IMR-90 (cell line): ENCODE results near the gene MACO1. TPM values are rescaled to one million over a fixed set of nuclear protein-coding genes. Genes with fewer than 3 reads are reported as not detected.

Experiments
- ATAC-seq: fragments of 200-7000 bp; cut with Tn5 transposase; 2 replicates; pipeline ENCODE4 v1.9.1; 2020; ENCODE audit warnings: low read depth, mild to moderate bottlenecking, moderate library complexity
- BruUV-seq: library from RNA; stranded (reverse); fragments of 400-500 nt; replicated peaks from 2 replicates; lab custom pipeline; 2021; lab: Mats Ljungman, UMichigan
- CTCF ChIA-PET: fragments of 300-600 bp; formaldehyde crosslinking; extraction: SDS; loops from one replicate; lab custom pipeline; 2021; ENCODE audit warnings: antibody characterized with exemption; lab: Yijun Ruan, JAX
- POLR2A ChIA-PET: fragments of 300-600 bp; sonication (Branson Sonifier 250); formaldehyde crosslinking; loops from one replicate; lab custom pipeline; 2022; ENCODE audit warnings: antibody characterized with exemption; ENCODE audit not compliant: unreplicated experiment; lab: Charles Lee
- DNase-seq: peaks from one replicate; pipeline ENCODE4 v3.0.0; 2013
- H2AFZ ChIP-seq: replicated peaks from 2 replicates; pipeline ENCODE3; 2013; ENCODE audit warnings: low read length, mild to moderate bottlenecking; ENCODE audit not compliant: poor library complexity
- H2AK5ac ChIP-seq: 2 replicates; pipeline ENCODE4 v1.6.1; 2013; ENCODE audit warnings: low read depth, low read length, inconsistent platforms
- H2AK9ac ChIP-seq: replicated peaks from 2 replicates; pipeline ENCODE3; 2013; ENCODE audit warnings: mild to moderate bottlenecking, low read depth, low read length, moderate library complexity; ENCODE audit not compliant: poor library complexity
- H2BK120ac ChIP-seq: 2 replicates; pipeline ENCODE4 v1.6.1; 2013; ENCODE audit warnings: low read depth, low read length, inconsistent platforms
- H2BK15ac ChIP-seq: 3 replicates; pipeline ENCODE4 v1.6.1; 2013; ENCODE audit warnings: low read depth, low read length, inconsistent platforms
- H2BK20ac ChIP-seq: 2 replicates; pipeline ENCODE4 v1.6.1; 2013; ENCODE audit warnings: low read depth, mild to moderate bottlenecking, inconsistent platforms, low read length, moderate library complexity
- H2BK5ac ChIP-seq: 2 replicates; pipeline ENCODE4 v1.6.1; 2013; ENCODE audit warnings: mild to moderate bottlenecking, low read depth, low read length, inconsistent platforms; ENCODE audit not compliant: poor library complexity, severe bottlenecking
- H3K14ac ChIP-seq: replicated peaks from 2 replicates; pipeline ENCODE4 v1.6.1; 2013; ENCODE audit warnings: low read depth, low read length, inconsistent platforms
- H3K18ac ChIP-seq: 2 replicates; pipeline ENCODE4 v1.6.1; 2013; ENCODE audit warnings: low read depth, low read length, control low read depth
- H3K23ac ChIP-seq: 2 replicates; pipeline ENCODE4 v1.6.1; 2013; ENCODE audit warnings: low read depth, low read length, inconsistent platforms
- H3K27ac ChIP-seq: 2 replicates; pipeline ENCODE4 v1.5.1; 2013; ENCODE audit warnings: mild to moderate bottlenecking, control low read depth, low read length; ENCODE audit not compliant: insufficient read depth
- H3K27me3 ChIP-seq: 2 replicates; pipeline ENCODE4 v1.6.1; 2013; ENCODE audit warnings: low read length; ENCODE audit not compliant: control insufficient read depth, insufficient read depth
- H3K36me3 ChIP-seq: 2 replicates; pipeline ENCODE4 v1.6.1; 2013; ENCODE audit warnings: low read length, mixed read lengths; ENCODE audit not compliant: control insufficient read depth, insufficient read depth
- H3K4ac ChIP-seq: 2 replicates; pipeline ENCODE4 v1.6.1; 2013; ENCODE audit warnings: low read depth, low read length, inconsistent platforms
- H3K4me1 ChIP-seq: 2 replicates; pipeline ENCODE4 v1.6.1; 2013; ENCODE audit warnings: low read length, mixed read lengths; ENCODE audit not compliant: control insufficient read depth, insufficient read depth
- H3K4me2 ChIP-seq: 2 replicates; pipeline ENCODE4 v1.6.1; 2013; ENCODE audit warnings: low read depth, mild to moderate bottlenecking, control low read depth, low read length, moderate library complexity
- H3K4me3 ChIP-seq: 2 replicates; pipeline ENCODE4 v1.5.1; 2013; ENCODE audit warnings: low read depth, mild to moderate bottlenecking, control low read depth, low read length, moderate library complexity; ENCODE audit not compliant: insufficient read depth
- H3K56ac ChIP-seq: 2 replicates; pipeline ENCODE4 v1.6.1; 2013; ENCODE audit warnings: low read length, inconsistent platforms; ENCODE audit not compliant: insufficient read depth; ENCODE audit errors: extremely low read depth
- H3K79me1 ChIP-seq, 2 experiments: 2 replicates each; pipeline ENCODE4 v1.6.1; 2013; ENCODE audit warnings: low read length in 2 of 2, inconsistent platforms in 1 of 2, low read depth in 1 of 2
- H3K9ac ChIP-seq: 2 replicates; pipeline ENCODE4 v1.6.1; 2013; ENCODE audit warnings: low read depth, low read length, control low read depth
- H3K9me1 ChIP-seq: 2 replicates; pipeline ENCODE4 v1.6.1; 2013; ENCODE audit warnings: low read length, inconsistent platforms; ENCODE audit not compliant: insufficient read depth
- H3K9me3 ChIP-seq: 2 replicates; pipeline ENCODE4 v1.6.1; 2013; ENCODE audit warnings: low read length; ENCODE audit not compliant: control insufficient read depth, insufficient read depth
- H4K20me1 ChIP-seq: 2 replicates; pipeline ENCODE4 v1.6.1; 2013; ENCODE audit warnings: low read length, inconsistent platforms; ENCODE audit not compliant: insufficient read depth
- H4K5ac ChIP-seq: 2 replicates; pipeline ENCODE4 v1.6.1; 2013; ENCODE audit warnings: mild to moderate bottlenecking, low read depth, low read length, control low read depth
- H4K8ac ChIP-seq, 2 experiments: 2 replicates each; pipeline ENCODE4 v1.6.1; 2013; ENCODE audit warnings: low read depth in 2 of 2, low read length in 2 of 2, control low read depth in 1 of 2, inconsistent platforms in 1 of 2
- H4K91ac ChIP-seq: 2 replicates; pipeline ENCODE4 v1.6.1; 2013; ENCODE audit warnings: low read depth, low read length, inconsistent platforms; ENCODE audit not compliant: insufficient read depth
- MXI1 ChIP-seq: IDR thresholded peaks from 2 replicates; pipeline ENCODE4 v1.6.1; 2012; ENCODE audit warnings: low read depth, mild to moderate bottlenecking, low read length, moderate library complexity, borderline replicate concordance
- WGBS, 2 experiments: methylation state at CpG; one replicate each; pipeline versions ENCODE4 v1.1.5 to v1.1.7; 2013; ENCODE audit warnings: missing lambda C conversion rate in 2 of 2; ENCODE audit not compliant: insufficient read length in 1 of 2; ENCODE audit errors: extremely low coverage in 2 of 2; 5-methylcytosine and 5-hydroxymethylcytosine counted together
- dilution Hi-C: fragments of 300-500 bp; cut with HindIII; formaldehyde crosslinking; loops from one replicate; pipeline ENCODE4 v1.14.3; 2018; ENCODE audit warnings: low sequenced_read_pairs; ENCODE audit not compliant: unreplicated experiment
- in situ Hi-C: fragments of 300-500 bp; cut with MboI; formaldehyde crosslinking; loops from 3 replicates; pipeline ENCODE4 v1.14.3; 2019; ENCODE audit warnings: low sequenced_read_pairs, inconsistent platforms, mixed read lengths
- intact Hi-C: fragments of 100-400 bp; cut with micrococcal nuclease; formaldehyde crosslinking; loops from 2 replicates; pipeline ENCODE4 v1.10.0; 2022
- polyA plus RNA-seq, 3 experiments: library from polyadenylated mRNA; depleted of rRNA; stranded (reverse); fragments of >200 nt; gene quantifications; 2 replicates each; pipeline ENCODE4 v1.2.3, GENCODE V29; 2012; ENCODE audit warnings: low replicate concordance in 1 of 3
- total RNA-seq: library from RNA; depleted of rRNA; stranded (reverse); fragments of >200 nt; gene quantifications from 2 replicates; pipeline ENCODE4 v1.2.3, GENCODE V29; 2012

MACO1 gene
- total and polyA plus RNA-seq, 2 of the 4 experiments (the other 2 are of a cell fraction), result 6.8 to 12.7 TPM

DNA sequence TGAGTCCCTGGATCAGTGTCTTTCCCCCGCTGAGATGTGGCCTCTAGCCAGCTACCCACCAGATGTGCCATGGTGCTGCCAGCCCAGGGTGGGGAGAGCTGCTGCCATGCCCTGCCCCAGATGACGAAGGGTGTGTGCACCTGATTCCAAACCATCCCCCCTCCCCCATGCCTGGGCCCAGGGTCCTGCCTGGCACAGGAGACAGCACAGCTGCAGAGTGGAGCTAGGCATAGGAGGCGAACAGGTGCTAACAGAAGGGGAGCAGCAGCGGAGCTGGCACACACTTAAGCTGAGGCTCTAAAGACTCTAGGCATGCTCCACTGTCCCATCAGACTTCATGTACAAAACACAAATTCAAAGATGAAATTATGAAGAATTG is 103.7 kb downstream of the MACO1 start:
- Histone ChIP-seq H4K5ac (no peak overlapping the region), H3K23ac (no peak overlapping the region), H3K14ac (no peak overlapping the region), H3K18ac (no peak overlapping the region), H4K20me1 (no peaks in the 10 kb centered on the region), H2BK20ac (no peak overlapping the region), H3K36me3 (no peaks in the 10 kb centered on the region), H3K79me1 (no peaks in the 10 kb centered on the region), H2BK120ac (no peak overlapping the region), H3K9me1 (no peaks in the 10 kb centered on the region; the same call in 1 of the 2 replicates), H2BK5ac (no peak overlapping the region), H2AK9ac (no peak overlapping the region), H3K27ac (no peak overlapping the region), H3K4me3 (no peak overlapping the region), H3K9ac (no peak overlapping the region), H2AK5ac (no peak overlapping the region), H3K56ac (no peak overlapping the region), H3K4me2 (no peak overlapping the region), H3K27me3 (peaks cover 22% of the 10 kb centered on the region), H3K9me3 (peaks cover 2% of the 10 kb centered on the region; the same call in 1 of the 2 replicates), H2AFZ (no peak overlapping the region), H4K8ac (no peak overlapping the region), H4K91ac (no peak overlapping the region), H3K4ac (no peak overlapping the region), H2BK15ac (no peak overlapping the region), H3K4me1 (no peaks in the 10 kb centered on the region)
- in situ Hi-C loops (no loop called here), dilution Hi-C loops (no loop called here), intact Hi-C loops (no loop called here)
- TF ChIP-seq MXI1, result no peak
- CTCF ChIA-PET, result no interaction called here
- ATAC-seq, result no peak
- POLR2A ChIA-PET, result no interaction called here
- WGBS, 2 experiments, result 100% methylated on average over 1 of the region's 4 CpGs; no CpG with 5 or more reads in 1 of the 2 experiments
- BruUV-seq, result no TSS peak
- no peak for DNase-seq
